GM21515 (cell line): ENCODE data around the gene GIPR.
"Not testable (repeated sequence)": the region's sequence is repeated elsewhere in the genome, so short reads cannot be mapped to it uniquely, and the experiment has no call there.

ENCODE experiments used
- ATAC-seq: cut with Tn5 transposase; IDR thresholded peaks from one replicate; pipeline ENCODE4 v1.9.1; 2021; ENCODE audit not compliant: unreplicated experiment

Gene GIPR

GRCh38 chr19:45645068-45645630, 22.9 kb upstream of the GIPR start:
- no peak for ATAC-seq

- peak; percentile 32 for ATAC-seq
Measured at GRCh38 chr19:45645631-45646344, 22.2 kb upstream of the GIPR start.

- ATAC-seq: no peak
Measured at GRCh38 chr19:45646345-45646698, 21.7 kb upstream of the GIPR start.

- no peak for ATAC-seq
Measured at GRCh38 chr19:45650722-45651121, 17.3 kb upstream of the GIPR start.

GRCh38 chr19:45653634-45654033, 14.4 kb upstream of the GIPR start:
- ATAC-seq: no peak

- no peak for ATAC-seq
Measured at GRCh38 chr19:45655073-45655472, 12.9 kb upstream of the GIPR start.

GRCh38 chr19:45657520-45658167, 10.4 kb upstream of the GIPR start:
- ATAC-seq: no peak

- ATAC-seq: no peak
Measured at GRCh38 chr19:45659096-45659729, 8.8 kb upstream of the GIPR start.

- no peak for ATAC-seq
Measured at GRCh38 chr19:45660636-45661035, 7.4 kb upstream of the GIPR start.

- no peak for ATAC-seq
Measured at GRCh38 chr19:45663800-45664199, 4.2 kb upstream of the GIPR start.

- no peak for ATAC-seq
Measured at GRCh38 chr19:45664575-45664974, 3.4 kb upstream of the GIPR start.

- ATAC-seq: no peak
Measured at GRCh38 chr19:45668342-45668871, 386 bp downstream of the GIPR start.

- ATAC-seq: peak; percentile 42
Measured at GRCh38 chr19:45670670-45671453, 2.8 kb downstream of the GIPR start.

- no peak for ATAC-seq
Measured at GRCh38 chr19:45674946-45675345, 6.9 kb downstream of the GIPR start.

GRCh38 chr19:45676851-45677263, 8.8 kb downstream of the GIPR start:
- no peak for ATAC-seq

- no peak for ATAC-seq
Measured at GRCh38 chr19:45677351-45678230, 9.6 kb downstream of the GIPR start.

- ATAC-seq: peak; percentile 50
Measured at GRCh38 chr19:45681391-45682015, 13.5 kb downstream of the GIPR start.

GRCh38 chr19:45682117-45682516, 14.1 kb downstream of the GIPR start:
- ATAC-seq: no peak

- no peak for ATAC-seq
Measured at GRCh38 chr19:45682908-45683307, 14.9 kb downstream of the GIPR start.

GRCh38 chr19:45685045-45685444, 17.0 kb downstream of the GIPR start:
- ATAC-seq: not testable (repeated sequence)
